OCI-LY1 (cell line): ENCODE measurements around the gene ZNF80.

Experiments
- H2AFZ ChIP-seq: fragments of 200-600 bp; sonication (generic), shearing (Covaris generic); 2 replicates; pipeline ENCODE4 v1.6.0; 2014; ENCODE audit warnings: antibody characterized with exemption, mild to moderate bottlenecking, low read length
- H3F3A ChIP-seq: fragments of 200-600 bp; sonication (generic), shearing (Covaris generic); 2 replicates; pipeline ENCODE4 v1.6.0; 2014; ENCODE audit warnings: mild to moderate bottlenecking, antibody characterized with exemption, low read length, moderate library complexity; ENCODE audit not compliant: insufficient read depth
- H3K27ac ChIP-seq: fragments of 200-600 bp; sonication (generic); 2 replicates; pipeline ENCODE4 v1.5.1; 2014; ENCODE audit warnings: low read length, mixed run types, mild to moderate bottlenecking, low read depth; ENCODE audit not compliant: poor library complexity, severe bottlenecking
- H3K27me3 ChIP-seq: fragments of 200-600 bp; sonication (generic); 2 replicates; pipeline ENCODE4 v1.6.0; 2014; ENCODE audit warnings: antibody characterized with exemption, mild to moderate bottlenecking, low read length, moderate library complexity; ENCODE audit not compliant: insufficient read depth
- H3K36me3 ChIP-seq: fragments of 200-600 bp; sonication (generic); 2 replicates; pipeline ENCODE4 v1.6.1; 2014; ENCODE audit warnings: mild to moderate bottlenecking, antibody characterized with exemption, low read length, moderate library complexity, mixed read lengths; ENCODE audit not compliant: insufficient read depth
- H3K4me1 ChIP-seq: fragments of 200-600 bp; sonication (generic); 2 replicates; pipeline ENCODE4 v1.5.1; 2014; ENCODE audit warnings: mild to moderate bottlenecking, low read length, moderate library complexity; ENCODE audit not compliant: insufficient read depth, severe bottlenecking
- H3K4me2 ChIP-seq: fragments of 200-600 bp; sonication (generic), shearing (Covaris generic); 2 replicates; pipeline ENCODE4 v1.6.1; 2014; ENCODE audit warnings: low read length
- H3K4me3 ChIP-seq: fragments of 200-600 bp; sonication (generic); 2 replicates; pipeline ENCODE4 v1.5.1; 2014; ENCODE audit warnings: low read length, low read depth, mild to moderate bottlenecking, mixed read lengths; ENCODE audit not compliant: poor library complexity, severe bottlenecking
- H3K79me2 ChIP-seq: fragments of 200-600 bp; shearing (Covaris generic); 2 replicates; pipeline ENCODE4 v1.6.1; 2016; ENCODE audit warnings: mixed run types, low read length, mixed read lengths; ENCODE audit not compliant: insufficient read depth
- H3K9ac ChIP-seq: fragments of 200-600 bp; sonication (generic), shearing (Covaris generic); 2 replicates; pipeline ENCODE4 v1.6.1; 2014; ENCODE audit warnings: mild to moderate bottlenecking, low read length, mixed read lengths
- H3K9me2 ChIP-seq: fragments of 200-600 bp; sonication (generic), shearing (Covaris generic); 2 replicates; pipeline ENCODE4 v1.6.1; 2014; ENCODE audit warnings: low read depth, mild to moderate bottlenecking, low read length, mixed read lengths
- H3K9me3 ChIP-seq: fragments of 200-600 bp; shearing (Covaris generic); 2 replicates; pipeline ENCODE4 v1.6.1; 2014; ENCODE audit warnings: low read length, mixed read lengths
- H4K20me1 ChIP-seq: fragments of 200-600 bp; sonication (generic), shearing (Covaris generic); 2 replicates; pipeline ENCODE4 v1.6.0; 2016; ENCODE audit warnings: mild to moderate bottlenecking, low read length; ENCODE audit not compliant: insufficient read depth
- CTCF ChIP-seq: fragments of 200-600 bp; sonication (generic), shearing (Covaris generic); IDR thresholded peaks from 2 replicates; pipeline ENCODE4 v1.5.1; 2017; ENCODE audit warnings: mild to moderate bottlenecking, antibody characterized with exemption, low read length, moderate library complexity, mixed read lengths
- EZH2 ChIP-seq: fragments of 200-600 bp; sonication (generic), shearing (Covaris generic); IDR thresholded peaks from 2 replicates; pipeline ENCODE4 v1.8.0; 2017; ENCODE audit warnings: borderline replicate concordance, mixed run types, mild to moderate bottlenecking, antibody characterized with exemption, low read length, moderate library complexity, mixed read lengths

The ZNF80 gene

DNA sequence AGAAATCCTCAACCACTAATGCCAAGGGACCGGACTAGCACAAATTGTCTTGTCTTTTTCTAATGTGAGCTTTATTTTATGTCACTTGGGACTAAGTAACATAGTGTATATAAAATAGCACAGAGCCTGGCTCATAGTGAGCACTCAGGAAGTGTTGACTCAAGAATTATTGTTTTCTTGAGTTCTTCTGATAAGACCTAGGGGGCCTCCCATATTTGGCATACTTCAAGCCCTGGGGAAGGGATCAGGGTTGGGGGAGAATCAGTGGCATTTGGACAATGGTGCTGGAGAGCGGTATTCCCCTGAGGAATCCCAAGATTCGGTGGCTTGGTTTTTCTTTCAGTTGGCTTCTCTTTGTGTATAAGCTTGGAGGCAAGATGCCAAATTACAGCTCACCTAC lies 19.4 kb downstream of the ZNF80 start:
- Histone ChIP-seq H3K79me2 (no peaks in the 10 kb centered on the region), H3K9me3 (no peaks in the 10 kb centered on the region), H3K36me3 (no peaks in the 10 kb centered on the region), H3F3A (0 out of 2 replicates have a peak, but pooled peaks cover 5% of the 10 kb centered on the region), H3K27me3 (no peaks in the 10 kb centered on the region), H2AFZ (no peak overlapping the region), H4K20me1 (no peaks in the 10 kb centered on the region), H3K4me2 (no peak overlapping the region; the same call in 1 of the 2 replicates), H3K9ac (no peak overlapping the region), H3K27ac (peak overlapping the region; percentile 31), H3K4me3 (no peak overlapping the region), H3K4me1 (peaks cover 78% of the 10 kb centered on the region), H3K9me2 (no peaks in the 10 kb centered on the region)
- TF ChIP-seq CTCF (no peak), EZH2 (no peak)

DNA sequence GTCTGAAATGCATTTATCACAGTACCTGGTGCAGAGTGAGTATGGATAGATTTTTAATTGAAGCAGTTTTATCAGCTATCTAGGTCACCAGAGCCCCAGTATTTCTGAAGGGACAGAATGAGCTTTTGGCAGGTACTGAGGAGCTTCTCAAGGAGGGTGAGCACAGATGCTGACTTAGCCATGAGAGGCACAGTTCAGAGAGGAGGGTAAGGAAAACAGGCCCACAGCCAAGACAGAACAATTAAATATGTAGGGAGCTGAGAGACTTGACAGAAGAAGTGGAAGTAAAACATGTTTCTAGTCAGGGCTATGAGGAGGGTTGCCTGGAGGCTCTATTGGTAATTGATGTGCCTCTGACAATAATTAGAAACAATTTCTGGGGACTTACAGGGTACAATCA lies 20.1 kb downstream of the ZNF80 start:
- no peaks in the 10 kb centered on the region for H3K27me3 ChIP-seq
- no peak overlapping the region for H2AFZ ChIP-seq
- no peaks in the 10 kb centered on the region for H3K9me2 ChIP-seq
- H4K20me1 ChIP-seq = no peaks in the 10 kb centered on the region
- H3K9me3 ChIP-seq = no peaks in the 10 kb centered on the region
- no peak overlapping the region; the same call in 1 of the 2 replicates for H3K4me2 ChIP-seq
- no peak for TF ChIP-seq CTCF
- no peak for TF ChIP-seq EZH2
- no peak overlapping the region for H3K4me3 ChIP-seq
- H3K79me2 ChIP-seq = no peaks in the 10 kb centered on the region
- 0 out of 2 replicates have a peak, but pooled peaks cover 5% of the 10 kb centered on the region for H3F3A ChIP-seq
- H3K4me1 ChIP-seq = peaks cover 82% of the 10 kb centered on the region
- H3K9ac ChIP-seq = no peak overlapping the region
- H3K36me3 ChIP-seq = no peaks in the 10 kb centered on the region
- H3K27ac ChIP-seq = peak overlapping the region; percentile 95

- Histone ChIP-seq H3K4me3 (peak overlapping the region; percentile 55), H4K20me1 (no peaks in the 10 kb centered on the region), H3K4me2 (peak overlapping the region; percentile 65; the same call in 1 of the 2 replicates), H3K36me3 (no peaks in the 10 kb centered on the region), H2AFZ (no peak overlapping the region), H3K9me3 (no peaks in the 10 kb centered on the region), H3K9me2 (no peaks in the 10 kb centered on the region), H3K27ac (peak overlapping the region; percentile 95), H3K79me2 (no peaks in the 10 kb centered on the region), H3K4me1 (peaks cover 82% of the 10 kb centered on the region), H3K27me3 (no peaks in the 10 kb centered on the region), H3K9ac (no peak overlapping the region; the same call in 1 of the 2 replicates), H3F3A (0 out of 2 replicates have a peak, but pooled peaks cover 5% of the 10 kb centered on the region)
- no peak for TF ChIP-seq CTCF
- TF ChIP-seq EZH2 = no peak
Observed at GRCh38 chr3:114216186-114216970, 21.0 kb downstream of the ZNF80 start.
